ENCODE data around the gene RAB3C.
"Not testable (repeated sequence)": the region's sequence is repeated elsewhere in the genome, so short reads cannot be mapped to it uniquely, and the experiment has no call there.

RAB3C gene

DNA sequence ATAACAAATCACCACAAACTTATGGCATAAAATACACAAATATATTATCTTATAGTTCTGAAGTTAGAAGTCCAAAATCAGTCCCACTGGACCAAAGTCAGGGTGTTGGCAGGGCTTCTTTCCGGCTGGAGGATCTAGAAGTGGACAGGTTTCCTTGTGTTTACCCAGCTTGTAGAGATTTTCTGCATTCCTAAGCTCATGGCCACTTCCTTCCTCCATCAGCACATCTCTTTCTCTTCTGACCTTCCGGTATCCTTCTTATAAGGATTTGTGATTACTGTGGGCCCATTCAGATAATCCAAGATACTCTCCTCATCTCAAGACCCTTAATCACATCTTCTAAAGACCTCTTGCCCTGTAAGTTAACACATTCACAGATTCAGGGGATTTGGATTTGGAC is 97.6 kb downstream of the RAB3C start:
- no peak for DNase-seq

DNA sequence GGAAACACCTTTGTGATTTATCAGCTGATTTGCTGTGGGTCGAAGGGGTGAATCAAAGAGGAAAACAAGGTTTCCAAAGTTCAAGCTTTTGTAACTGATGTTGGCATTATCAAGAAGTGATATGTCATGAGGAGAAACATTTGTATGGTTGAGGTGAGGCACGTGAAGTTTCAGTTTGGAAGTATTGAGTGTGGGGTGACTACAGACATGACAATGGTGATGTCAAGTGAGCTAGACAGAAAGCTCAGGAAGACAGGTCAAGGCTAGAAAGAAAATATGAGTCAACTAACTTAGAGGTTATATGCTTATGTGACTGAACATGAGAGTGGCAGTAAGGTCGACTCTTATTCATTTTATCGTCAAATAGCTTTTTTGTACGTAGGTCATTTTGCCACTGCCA is 99.1 kb downstream of the RAB3C start:
- no peak for DNase-seq

DNA sequence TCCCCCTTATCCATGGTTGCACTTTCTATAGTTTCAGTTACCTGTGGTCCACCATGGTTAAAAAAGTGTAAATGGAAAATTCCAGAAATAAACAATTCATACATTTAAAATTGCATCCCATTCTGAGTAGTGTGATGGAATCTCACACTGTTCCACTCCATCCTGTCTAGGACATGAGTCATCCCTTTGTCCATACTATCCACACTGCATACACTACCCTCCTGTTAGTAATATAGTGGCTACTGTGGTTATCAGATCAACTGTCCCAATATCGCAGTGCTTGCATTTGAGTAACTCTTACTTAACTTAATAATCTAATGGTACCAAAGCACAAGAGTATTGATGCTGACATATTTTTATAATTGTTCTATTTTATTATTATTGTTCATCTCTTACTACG is 100.7 kb downstream of the RAB3C start:
- no peak for DNase-seq

DNA sequence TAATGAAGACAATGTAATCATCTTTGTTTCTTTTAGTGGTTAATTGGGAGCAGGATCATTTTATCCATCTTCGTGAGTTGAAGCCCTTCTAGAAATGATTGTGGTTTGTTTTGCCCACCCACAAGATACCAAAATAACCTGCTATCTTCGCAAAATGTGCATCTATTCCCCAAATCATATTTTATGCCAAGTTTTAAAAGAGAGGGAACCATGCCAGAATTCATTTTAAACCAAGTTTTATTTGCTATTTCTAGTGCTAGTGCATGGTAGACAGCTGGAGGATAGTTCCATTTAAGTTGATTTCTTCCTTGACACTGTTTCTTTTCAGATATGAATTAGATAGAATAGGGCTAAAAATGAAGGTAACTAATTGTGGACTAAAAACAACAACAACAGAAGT is 104.2 kb downstream of the RAB3C start:
- DNase-seq: no peak

DNA sequence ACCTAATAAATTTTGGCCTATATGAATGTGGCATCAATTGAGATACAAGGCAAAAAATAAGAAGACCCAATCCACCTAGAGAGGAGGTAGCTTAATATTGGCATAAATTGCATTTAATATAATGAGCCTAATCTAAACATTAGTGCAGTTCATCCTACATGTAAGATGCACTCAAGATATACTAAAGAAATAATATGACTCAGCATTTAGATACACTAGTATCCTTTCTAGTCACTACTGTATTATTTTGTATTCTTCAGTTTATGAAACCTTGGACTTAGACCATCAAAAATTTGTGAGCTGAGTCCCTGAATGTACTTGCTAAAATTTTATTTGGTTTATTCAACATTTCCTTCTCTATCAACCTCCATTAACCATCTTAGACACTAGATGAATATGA is 104.7 kb downstream of the RAB3C start:
- no peak for DNase-seq

DNA sequence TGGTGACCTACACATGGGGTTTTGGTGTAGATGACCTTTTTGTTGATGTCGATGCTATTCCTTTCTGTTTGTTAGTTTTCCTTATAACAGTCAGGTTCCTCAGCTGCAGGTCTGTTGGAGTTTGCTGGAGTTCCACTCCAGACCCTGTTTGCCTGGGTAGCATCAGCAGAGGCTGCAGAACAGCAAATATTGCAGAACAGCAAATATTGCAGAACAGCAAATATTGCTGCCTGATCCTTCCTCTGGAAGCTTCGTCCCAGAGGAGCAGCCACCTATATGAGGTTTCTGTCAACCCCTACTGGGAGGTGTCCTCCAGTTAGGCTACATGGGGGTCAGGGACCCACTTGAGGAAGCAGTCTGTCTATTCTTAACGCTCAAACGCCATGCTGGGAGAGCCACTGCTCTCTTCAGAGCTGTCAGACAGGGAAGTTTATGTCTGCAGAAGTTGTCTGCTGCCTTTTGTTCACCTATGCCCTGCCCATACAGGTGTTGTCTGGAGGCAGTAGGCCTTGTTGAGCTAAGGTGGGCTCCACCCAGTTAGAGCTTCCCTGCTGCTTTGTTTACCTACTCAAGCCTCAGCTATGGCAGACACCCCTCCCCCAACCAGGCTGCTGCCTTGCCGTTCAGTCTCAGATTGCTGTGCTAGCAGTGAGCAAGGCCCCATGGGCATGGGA is 116.3 kb downstream of the RAB3C start:
- DNase-seq: not testable (repeated sequence)

DNA sequence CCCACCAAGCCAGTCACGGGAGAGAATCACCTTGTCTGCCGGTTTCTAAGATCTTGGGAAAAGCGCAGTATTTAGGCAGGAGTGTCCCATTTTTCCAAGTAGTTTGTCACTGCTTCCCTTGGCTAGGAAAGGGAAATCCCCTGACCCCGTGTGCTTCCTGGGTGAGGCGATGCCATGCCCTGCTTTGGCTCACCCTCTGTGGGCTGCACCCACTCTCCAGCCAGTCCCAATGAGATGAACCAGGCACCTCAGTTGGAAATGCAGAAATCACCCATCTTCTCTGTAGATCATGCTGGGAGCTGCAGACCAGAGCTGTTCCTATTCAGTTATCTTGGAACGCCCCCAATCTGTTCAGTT is 116.9 kb downstream of the RAB3C start:
- no peak for DNase-seq

DNA sequence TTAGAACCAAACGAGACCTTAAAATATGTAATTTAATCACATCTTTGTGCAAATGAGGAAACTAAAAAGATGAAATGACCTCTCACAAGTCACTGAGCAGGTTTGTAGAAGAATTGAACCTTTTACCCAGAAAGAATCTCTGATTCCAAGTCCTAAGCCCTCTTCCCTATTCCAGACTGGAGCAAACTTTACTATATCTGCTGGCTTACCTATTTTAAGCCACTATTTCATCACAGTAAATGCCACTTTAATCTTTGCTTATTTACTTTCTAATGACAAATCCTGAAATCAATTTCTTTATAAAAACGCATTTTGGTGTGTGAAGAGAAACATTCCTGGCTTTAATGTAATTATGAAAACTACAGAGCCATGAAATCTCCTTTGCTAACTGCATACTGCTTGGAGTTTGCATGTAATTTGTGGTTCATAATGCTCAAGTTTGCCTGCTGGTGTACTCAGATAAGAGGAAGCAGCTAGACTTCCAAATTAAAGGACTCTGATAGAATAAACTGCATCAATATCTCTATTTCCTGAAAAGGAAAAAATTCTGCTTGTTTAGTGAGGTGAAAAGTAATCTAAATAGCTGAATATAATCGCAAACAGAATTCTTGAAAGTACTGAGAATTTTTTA is 121.2 kb downstream of the RAB3C start:
- no peak for DNase-seq

DNA sequence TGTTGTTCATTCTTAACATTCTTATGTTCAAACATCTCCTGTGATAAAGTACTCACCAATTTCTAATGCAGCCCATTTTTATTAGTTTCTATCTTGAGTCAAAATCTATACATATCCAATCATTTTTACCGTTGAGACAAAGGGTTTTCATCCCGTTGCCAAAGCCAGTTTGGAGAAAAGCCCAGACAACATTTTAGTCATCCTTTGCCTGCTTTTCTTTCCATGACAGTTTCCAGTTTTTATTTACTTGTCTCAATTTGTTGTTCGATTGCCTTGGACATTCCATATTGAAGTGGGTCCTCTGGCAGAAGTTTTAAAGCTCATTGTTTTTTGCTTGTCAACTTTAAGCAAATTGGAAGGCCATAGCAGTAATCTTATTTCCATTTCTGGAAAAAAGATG is 123.9 kb downstream of the RAB3C start:
- DNase-seq: no peak

DNA sequence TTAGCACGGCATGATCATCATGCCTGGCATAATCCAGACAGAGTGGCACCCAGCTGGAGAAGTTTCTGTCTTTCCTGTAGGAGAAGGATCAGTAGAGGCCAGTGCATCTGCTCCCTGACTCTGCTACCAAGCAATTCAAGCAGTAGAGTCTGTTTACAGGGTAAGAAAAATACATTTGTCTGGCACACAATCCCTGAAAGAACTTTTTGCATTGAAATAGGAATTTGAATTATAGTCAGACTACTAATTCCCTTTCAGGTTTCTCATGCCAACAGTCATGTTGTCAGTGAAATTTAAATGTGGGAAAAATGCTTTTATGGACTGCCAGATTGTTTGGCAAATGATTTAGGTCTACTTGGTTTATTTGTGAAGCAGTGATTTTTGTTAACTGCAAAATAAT is 125.6 kb downstream of the RAB3C start:
- DNase-seq: no peak

DNA sequence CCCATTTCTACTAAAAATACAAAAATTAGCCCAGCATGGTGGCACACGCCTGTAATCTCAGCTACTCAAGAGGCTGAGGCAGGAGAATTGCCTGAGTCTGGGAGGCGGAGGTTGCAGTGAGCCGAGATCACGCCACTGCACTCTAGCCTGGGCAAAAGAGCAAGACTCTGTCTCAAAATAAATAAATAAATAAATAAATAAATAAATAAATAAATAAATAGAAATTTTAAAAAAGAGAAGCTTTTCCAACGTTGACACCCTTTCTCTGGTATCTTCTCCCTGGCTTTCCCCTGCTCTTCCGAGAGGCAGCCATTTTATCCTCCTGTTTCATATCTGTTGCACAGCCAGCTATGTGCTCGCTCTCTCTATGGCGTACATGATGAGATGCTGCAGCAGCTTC is 127.5 kb downstream of the RAB3C start:
- DNase-seq: not testable (repeated sequence)

DNA sequence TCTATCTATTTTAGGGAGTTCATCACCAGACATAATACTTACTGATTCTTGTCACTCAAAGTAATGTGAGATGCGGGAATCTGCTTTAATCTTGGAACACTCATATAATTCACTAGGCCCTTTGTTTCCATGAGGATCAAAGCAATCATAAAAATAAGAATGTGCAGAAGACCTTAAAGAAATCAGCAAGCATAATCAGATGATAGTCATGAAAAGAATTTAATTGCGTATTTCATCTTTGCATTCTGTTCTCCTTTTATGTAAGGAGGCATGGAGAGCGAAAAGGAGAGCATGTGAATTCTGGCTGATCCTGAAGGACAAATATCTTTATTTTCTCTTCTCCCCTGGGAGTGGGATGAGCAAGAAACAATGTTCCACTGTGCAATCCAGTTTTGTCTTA is 128.0 kb downstream of the RAB3C start:
- no peak for DNase-seq

DNA sequence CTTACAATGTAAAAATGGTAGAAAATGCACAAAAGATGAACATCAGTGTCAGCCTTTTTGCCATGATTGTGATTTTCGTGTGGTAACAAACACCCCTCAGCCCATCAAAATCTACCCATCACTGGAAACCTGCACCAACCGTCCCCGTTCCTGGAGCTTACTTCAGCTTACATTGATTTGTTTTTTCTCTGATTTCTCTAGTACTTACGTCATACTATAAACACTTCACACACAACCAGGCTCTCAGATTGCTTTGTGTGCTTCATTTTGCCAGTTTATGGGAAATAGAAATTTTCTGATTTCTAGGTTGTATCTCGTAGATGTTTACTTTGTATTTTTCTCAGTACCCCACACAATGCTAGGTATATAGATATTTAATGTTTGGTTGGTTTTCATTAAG is 129.1 kb downstream of the RAB3C start:
- no peak for DNase-seq

DNA sequence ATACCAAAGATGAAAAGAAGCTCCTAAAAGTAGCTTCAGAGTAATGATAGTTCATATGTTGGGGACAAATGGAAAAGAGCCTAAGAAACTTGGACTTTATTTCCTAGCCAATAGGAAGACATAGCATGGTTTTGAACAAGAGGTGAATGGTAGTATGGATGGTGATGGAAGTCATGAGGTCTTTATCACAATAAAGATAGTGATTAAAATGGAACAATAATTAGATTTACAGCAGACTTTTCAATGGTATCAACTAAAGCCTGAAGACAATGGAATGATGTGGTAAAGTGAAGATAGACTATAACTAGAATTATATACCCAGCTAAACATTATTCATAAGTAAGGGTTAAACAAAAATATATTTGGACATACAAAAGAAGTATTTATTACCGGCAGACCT is 131.2 kb downstream of the RAB3C start:
- DNase-seq: no peak

DNA sequence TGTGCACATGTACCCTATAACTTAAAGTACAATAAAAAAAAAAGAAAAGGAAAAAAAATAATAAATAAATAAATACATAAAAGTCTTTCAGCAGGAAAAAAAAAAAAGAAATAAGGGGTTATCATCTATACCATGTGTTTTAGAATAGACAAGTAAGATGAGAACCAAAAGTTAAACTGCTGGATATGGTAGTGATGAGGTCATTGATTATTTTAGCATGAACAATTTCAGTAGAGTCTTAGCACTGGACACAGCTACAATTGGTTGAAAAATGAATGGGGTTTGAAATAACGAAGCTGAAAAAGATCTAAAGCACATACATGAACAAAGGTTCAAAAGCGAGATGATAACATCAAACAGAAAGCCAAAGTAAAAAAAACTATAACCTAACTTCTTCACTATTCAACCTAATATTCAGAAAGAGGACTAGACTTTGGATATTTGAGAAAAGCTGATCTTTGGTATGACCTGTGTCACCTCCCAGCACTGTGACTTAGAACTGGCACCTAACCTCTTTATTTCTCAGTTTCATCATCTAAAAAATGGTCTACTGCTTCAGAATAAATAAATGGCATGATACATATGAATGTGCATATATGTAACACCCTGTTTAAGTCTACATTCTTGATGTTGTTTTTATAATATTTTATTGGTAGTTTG is 133.3 kb downstream of the RAB3C start:
- DNase-seq: no peak

DNA sequence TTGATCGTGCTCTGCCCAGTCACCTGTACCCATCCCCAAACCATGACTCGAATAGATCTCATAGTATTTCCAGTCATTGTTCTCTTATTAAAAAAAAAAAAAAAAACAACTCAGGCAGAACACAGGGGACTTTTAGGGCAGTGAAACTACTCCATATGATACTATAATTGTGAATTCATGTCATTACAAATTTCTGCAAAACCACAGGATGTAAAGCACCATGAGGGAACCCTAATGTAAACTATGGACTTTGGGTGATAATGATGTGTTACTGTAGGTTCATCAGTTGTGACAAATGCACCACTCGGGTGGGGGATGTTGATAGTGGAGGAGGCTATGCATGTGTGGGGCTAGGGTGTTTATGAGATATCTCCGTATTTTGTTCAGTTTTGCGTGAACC is 133.8 kb downstream of the RAB3C start:
- DNase-seq: no peak

DNA sequence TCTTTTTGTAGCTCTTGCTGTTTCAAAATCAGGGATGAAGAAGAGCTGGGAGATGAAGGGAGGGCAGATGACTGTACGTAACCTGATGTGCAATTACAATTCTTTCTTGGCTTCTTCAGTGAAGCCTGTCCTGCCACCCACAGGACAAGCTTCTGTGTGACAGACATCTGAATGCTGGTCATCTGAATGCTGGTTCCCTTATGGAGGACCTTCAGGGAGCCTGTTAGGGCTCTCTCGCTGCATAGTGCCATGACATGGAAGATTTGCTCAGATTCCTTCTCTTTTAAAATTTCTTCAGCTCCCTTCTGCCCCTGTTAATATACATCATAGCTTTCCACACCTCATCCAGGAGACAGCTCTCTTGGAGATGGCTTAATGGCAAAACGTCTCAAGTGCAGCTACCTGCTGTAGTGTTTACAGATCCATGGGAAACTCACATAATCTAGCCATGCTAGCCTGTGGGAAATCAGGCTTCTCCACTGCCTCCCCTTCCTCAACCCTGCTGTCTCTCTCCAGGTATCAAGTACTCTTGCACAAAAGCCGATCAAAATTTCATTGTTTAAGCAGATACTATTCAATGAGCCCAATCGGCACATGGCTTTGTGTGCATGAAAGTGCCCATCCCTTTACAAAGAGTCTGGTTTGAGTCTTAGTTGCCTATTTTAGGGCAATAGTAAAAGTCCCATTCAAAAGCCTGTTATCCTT is 134.6 kb downstream of the RAB3C start:
- peak; percentile 81 for DNase-seq

DNA sequence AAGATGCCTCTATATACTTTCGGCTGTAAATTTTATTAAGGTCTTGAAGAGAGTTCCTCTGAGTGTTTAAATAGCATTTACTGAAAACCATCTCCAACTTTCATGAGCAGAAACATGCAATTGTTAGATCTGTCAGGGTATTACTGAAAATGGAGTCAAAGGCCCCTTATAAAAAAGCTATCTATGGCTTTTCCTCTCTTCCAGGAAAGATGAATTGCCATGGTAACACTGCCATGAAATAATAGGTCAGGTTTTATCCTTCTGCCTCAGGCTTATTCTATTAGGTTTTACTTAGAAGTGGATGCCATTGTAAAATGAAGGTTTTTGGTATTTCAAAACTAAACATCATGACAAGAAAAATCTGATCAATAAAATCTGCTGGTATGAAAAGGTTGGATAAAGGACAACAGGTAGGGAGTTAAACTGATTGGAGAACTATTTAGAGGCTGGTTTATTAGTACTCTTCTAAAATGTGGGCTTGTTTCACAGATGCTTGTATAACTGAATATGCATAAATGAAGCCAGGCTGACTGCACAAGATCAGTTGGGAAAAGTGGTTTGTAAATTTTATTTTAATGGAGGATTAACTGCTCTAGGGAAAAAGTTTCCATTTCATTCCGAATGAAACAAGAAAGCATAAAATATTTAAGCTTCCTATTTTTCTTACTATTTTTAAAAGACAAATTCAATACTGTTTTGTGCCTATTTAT is 135.5 kb downstream of the RAB3C start:
- peak; percentile 5 for DNase-seq

DNA sequence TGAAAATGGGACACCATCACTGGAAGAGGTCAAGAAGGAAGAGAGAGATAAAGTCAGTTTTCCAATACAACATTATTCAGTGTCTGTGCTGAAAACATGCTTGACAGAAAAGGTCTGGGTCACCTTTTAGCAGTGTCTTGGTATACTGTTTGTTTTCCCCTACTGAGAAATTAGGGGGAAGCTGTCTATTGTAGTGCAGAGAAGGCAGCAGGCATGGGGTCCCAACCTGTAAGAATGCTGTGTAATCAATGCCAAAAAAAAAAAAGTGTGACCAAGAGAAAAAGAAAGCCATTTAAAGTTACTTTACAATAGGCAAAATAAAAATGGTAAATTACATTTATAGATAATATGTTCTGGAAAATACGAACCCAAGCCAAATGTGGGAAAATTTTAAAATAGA is 139.3 kb downstream of the RAB3C start:
- DNase-seq: peak; percentile 33

DNA sequence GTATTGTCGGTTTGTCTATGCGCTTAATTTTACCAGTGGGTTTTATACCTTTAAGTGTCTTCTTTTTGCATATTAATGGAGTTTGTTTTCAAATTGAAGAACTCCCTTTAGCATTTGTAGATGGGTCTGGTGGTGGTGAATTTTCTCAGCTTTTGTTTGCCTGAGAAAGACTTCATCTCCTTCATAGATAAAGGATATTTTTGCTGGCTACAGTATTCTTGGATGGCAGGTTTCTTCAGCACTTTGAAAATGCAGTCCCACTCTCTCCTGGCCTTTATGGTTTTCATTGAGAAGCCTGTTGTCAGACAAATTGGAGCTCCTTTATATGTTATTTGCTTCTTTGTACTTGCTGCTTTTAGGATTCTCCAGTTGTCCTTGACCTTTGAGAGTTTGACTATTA is 142.1 kb downstream of the RAB3C start:
- no peak for DNase-seq

DNA sequence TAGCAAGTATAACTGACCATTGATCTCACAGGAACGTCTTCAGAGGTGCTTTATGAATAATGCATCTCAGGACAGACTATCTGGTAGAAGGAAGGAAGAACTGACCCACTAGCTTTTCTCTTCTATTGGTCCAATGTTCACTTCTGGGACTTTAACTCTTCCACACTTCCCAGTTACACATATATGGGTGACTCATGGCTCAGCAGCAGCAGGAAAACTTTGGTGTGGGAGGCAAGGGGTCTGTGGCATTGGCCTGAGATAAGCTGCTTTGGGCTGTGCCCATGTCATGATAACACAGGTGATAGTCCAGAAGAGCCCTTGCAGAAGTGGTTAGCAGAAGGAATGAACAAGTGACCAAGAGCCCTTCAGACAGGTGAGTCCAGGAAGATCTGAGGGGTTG is 148.8 kb downstream of the RAB3C start:
- no peak for DNase-seq

DNA sequence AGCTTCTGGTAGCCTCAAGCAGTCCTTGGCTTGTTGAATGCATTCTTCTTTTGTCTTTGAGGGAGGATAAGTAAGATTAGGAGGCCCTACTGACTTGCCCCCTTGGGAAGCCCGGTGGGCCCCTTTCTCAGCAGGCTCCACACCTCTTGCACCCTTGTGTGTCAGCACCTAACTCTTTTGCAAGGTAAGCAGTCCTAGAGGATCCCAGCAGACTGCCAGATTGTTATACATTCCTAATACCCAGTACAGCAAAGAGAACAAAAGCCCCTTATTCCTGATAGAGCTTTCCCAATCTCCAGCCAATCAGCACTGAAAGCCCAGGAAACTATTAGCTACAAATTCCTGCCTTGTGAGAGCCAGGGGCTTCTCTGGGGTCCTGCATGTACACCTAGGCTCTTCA is 152.8 kb downstream of the RAB3C start:
- no peak for DNase-seq

DNA sequence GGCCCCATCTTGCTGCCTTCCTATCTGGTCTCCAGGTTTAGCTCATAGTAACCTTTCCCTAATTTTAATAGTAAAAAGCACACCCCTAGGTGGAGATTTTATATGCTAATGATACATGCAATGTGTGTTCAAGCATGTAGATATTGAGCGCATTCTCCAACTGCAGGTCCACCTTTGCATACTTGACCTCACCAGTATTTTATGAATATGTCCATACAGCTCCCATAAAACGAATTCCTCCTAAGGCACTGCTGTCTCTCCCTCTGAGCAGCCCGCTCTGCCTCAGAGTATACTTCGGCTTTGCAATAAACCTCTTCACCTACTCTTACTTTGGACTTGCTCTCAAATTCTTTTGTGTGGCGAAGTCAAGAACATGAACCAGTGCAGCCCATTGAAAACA is 153.3 kb downstream of the RAB3C start:
- no peak for DNase-seq

All from NCI-H146 (cell line).